ENCODE data around the gene HSD17B3. TPM values are rescaled to one million over a fixed set of nuclear protein-coding genes. Genes with fewer than 3 reads are reported as not detected.
A peak's percentile ranks its signal among the peaks of the same experiment; 100 is the strongest.

The HSD17B3 gene
- total and polyA plus RNA-seq, 9 donors, result 0.24 to 1.6 (median 0.49) TPM; not detected in 1

DNA sequence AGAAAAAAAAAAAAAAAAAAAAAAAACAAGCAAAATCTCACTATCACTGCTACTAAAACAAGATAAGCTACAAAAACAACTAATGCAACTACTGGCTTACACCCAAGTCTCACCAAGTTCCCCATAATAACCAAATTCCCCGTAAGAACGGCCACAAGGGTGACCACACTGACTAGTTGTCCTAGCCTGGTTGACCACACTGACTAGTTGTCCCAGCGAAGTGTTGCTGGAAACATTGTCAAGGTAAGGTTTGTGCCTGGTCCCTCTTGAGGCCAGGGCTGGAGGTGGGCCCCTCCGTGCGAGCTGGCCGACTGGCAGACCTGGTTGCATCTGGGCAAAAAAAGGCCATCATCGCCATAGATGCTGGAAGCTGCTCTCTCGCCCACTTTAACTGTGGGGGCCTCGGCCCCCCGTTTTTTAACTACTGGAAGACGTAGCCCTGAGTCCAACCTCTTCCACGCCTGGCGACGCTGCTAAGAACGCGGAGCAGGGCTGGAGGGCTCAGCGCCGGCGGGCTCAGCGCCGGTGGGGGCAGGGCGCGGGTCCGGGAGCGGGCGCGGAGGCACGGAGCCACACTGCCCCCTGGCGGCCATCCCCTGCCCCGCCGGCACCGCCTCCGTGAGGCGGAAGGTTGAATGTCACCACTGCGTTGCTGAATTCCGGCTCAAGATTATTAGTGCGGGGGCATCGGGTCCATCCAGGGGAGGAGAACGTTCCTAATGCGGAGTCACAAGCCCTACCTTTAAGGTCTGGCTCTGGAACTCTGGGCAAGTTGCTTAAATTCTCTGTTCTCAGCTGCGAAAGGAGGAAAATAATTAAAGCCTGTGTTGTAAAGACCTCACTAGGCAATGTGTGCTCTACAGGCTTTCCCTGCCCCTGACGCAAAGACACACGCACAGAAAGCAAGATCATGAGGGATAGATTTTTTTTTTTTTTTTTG, 84.0 kb downstream of the HSD17B3 start:
- peaks cover 50% of the 10 kb centered on the region for H3K27me3 ChIP-seq (ENCODE audit: control insufficient read depth, insufficient read depth, low read length)
- 2% methylated on average over 33 of the region's 43 CpGs for WGBS (ENCODE audit: insufficient coverage)

DNA sequence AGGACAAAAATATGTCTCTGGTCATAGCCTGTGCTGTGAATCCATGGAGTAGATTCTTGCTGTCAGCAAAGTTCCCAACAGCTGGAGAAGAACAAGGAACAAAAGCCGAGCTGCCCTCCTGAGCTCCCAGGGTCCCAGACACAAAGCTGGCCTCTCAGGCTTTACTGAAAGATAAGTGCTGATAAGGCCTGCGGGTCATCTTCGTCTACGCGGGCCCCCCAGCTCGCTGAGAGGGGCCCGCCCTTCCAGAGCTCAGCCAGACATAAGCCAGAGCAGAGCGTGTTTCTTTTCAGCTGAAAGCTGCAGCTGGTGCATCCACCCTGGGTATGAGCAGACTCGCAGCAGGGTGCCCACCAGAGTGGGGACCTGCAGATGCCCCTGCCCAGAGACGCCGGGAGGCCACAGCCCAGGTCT, 84.7 kb downstream of the HSD17B3 start:
- H3K27ac ChIP-seq (ENCODE audit: low read length), result no peak overlapping the region
- H3K36me3 ChIP-seq (ENCODE audit: control insufficient read depth, insufficient read depth, low read length), result no peaks in the 10 kb centered on the region
- DNase-seq, result no peak
- peaks cover 18% of the 10 kb centered on the region for H3K4me1 ChIP-seq (ENCODE audit: control insufficient read depth, insufficient read depth, low read length)
- H3K9me3 ChIP-seq (replicated peaks; ENCODE audit: control insufficient read depth, low read depth, low read length), result no peaks in the 10 kb centered on the region
- WGBS (ENCODE audit: insufficient coverage), result 31% methylated on average over 9 of the region's 11 CpGs
- H3K27me3 ChIP-seq (ENCODE audit: control insufficient read depth, insufficient read depth, low read length), result peaks cover 46% of the 10 kb centered on the region
- no peak overlapping the region for H3K4me3 ChIP-seq (ENCODE audit: low read length)

More for the DNA sequence above, 84.0 kb downstream of the HSD17B3 start:
- no peak overlapping the region for H3K27ac ChIP-seq (ENCODE audit: low read length)
- no peaks in the 10 kb centered on the region for H3K36me3 ChIP-seq (ENCODE audit: control insufficient read depth, insufficient read depth, low read length)
- H3K4me1 ChIP-seq (ENCODE audit: control insufficient read depth, insufficient read depth, low read length), result peaks cover 18% of the 10 kb centered on the region
- H3K9me3 ChIP-seq (replicated peaks; ENCODE audit: control insufficient read depth, low read depth, low read length), result no peaks in the 10 kb centered on the region
- DNase-seq, result peak; percentile 77
- peak overlapping the region; percentile 7 for H3K4me3 ChIP-seq (ENCODE audit: low read length)

DNA sequence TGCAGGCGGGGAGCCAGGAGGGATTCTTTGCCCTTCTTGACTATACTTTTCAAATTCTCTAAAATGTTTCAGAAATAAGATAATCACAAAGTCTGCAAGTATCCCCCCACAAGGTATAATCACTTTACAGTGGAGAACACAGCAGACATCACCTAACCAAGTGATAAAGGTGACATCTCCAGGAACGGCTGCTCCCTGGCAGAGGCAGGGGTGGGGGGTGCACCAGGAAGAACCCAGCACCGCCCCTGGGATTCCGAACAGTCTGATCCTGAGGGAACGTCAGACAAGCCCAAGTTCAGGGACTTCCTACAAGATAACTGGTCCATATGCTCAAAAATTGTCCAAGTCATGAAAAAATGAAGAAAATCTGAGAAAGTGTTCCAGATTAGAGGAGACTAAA, 85.4 kb downstream of the HSD17B3 start:
- no peaks in the 10 kb centered on the region for H3K9me3 ChIP-seq (replicated peaks; ENCODE audit: control insufficient read depth, low read depth, low read length)
- H3K27me3 ChIP-seq (ENCODE audit: control insufficient read depth, insufficient read depth, low read length), result peaks cover 40% of the 10 kb centered on the region
- no CpG with 5 or more reads among the region's 5 CpGs for WGBS (ENCODE audit: insufficient coverage)

DNA sequence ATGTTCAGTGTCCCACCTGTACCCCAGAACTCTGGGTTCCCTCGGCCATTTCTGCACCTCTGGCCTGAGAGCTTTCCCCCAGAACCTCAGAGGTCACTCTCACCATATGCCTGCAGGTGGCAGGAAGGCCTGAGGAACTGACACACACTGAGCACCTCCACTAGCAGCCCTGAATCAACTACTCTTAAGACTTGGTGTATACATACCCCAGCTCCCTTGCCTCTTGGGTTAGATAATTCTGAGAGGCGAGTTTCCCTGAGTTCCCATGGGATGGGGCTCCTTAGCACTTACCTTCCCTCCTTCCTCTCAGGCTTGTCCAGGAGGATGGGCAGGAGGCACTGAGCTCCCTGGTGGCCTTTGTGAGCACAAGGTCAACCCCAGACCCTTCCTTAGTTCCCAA, 86.1 kb downstream of the HSD17B3 start:
- peaks cover 18% of the 10 kb centered on the region for H3K4me1 ChIP-seq (ENCODE audit: control insufficient read depth, insufficient read depth, low read length)
- peaks cover 41% of the 10 kb centered on the region for H3K27me3 ChIP-seq (ENCODE audit: control insufficient read depth, insufficient read depth, low read length)

More for the DNA sequence above, 85.4 kb downstream of the HSD17B3 start:
- H3K27ac ChIP-seq (ENCODE audit: low read length), result no peak overlapping the region
- no peaks in the 10 kb centered on the region for H3K36me3 ChIP-seq (ENCODE audit: control insufficient read depth, insufficient read depth, low read length)
- H3K4me3 ChIP-seq (ENCODE audit: low read length), result no peak overlapping the region
- DNase-seq, result no peak
- peaks cover 18% of the 10 kb centered on the region for H3K4me1 ChIP-seq (ENCODE audit: control insufficient read depth, insufficient read depth, low read length)

DNA sequence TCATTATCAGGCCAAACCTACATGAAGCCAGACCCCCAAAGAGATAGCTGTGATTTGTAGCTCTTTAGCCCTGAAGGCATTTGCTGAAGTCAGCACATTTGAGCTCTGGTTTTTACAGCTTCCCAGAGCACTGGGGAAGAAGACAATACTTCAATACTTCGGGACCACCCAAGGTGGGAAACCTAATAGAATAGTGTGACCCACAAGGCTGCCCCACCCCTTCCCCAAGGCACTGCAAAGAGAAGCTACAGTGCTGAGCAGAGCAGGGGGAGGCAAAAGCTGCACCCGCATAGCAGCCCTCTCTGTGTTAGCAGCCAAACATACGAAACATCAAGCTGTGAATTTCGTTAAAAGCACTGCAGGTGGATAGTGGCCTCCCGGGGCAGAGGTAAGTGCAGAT, 87.3 kb downstream of the HSD17B3 start:
- Histone ChIP-seq H3K9me3 (replicated peaks; ENCODE audit: control insufficient read depth, low read depth, low read length) (no peaks in the 10 kb centered on the region), H3K27me3 (ENCODE audit: control insufficient read depth, insufficient read depth, low read length) (peaks cover 35% of the 10 kb centered on the region), H3K36me3 (ENCODE audit: control insufficient read depth, insufficient read depth, low read length) (no peaks in the 10 kb centered on the region), H3K4me3 (ENCODE audit: low read length) (no peak overlapping the region), H3K27ac (ENCODE audit: low read length) (no peak overlapping the region), H3K4me1 (ENCODE audit: control insufficient read depth, insufficient read depth, low read length) (peaks cover 17% of the 10 kb centered on the region)
- WGBS (ENCODE audit: insufficient coverage), result 20% methylated on average over 1 of the region's 5 CpGs
- DNase-seq, result no peak

More for the DNA sequence above, 86.1 kb downstream of the HSD17B3 start:
- Histone ChIP-seq H3K27ac (ENCODE audit: low read length) (no peak overlapping the region), H3K4me3 (ENCODE audit: low read length) (no peak overlapping the region), H3K36me3 (ENCODE audit: control insufficient read depth, insufficient read depth, low read length) (no peaks in the 10 kb centered on the region), H3K9me3 (replicated peaks; ENCODE audit: control insufficient read depth, low read depth, low read length) (no peaks in the 10 kb centered on the region)
- WGBS (ENCODE audit: insufficient coverage), result 80% methylated on average over 2 of the region's 2 CpGs
- DNase-seq, result no peak

DNA sequence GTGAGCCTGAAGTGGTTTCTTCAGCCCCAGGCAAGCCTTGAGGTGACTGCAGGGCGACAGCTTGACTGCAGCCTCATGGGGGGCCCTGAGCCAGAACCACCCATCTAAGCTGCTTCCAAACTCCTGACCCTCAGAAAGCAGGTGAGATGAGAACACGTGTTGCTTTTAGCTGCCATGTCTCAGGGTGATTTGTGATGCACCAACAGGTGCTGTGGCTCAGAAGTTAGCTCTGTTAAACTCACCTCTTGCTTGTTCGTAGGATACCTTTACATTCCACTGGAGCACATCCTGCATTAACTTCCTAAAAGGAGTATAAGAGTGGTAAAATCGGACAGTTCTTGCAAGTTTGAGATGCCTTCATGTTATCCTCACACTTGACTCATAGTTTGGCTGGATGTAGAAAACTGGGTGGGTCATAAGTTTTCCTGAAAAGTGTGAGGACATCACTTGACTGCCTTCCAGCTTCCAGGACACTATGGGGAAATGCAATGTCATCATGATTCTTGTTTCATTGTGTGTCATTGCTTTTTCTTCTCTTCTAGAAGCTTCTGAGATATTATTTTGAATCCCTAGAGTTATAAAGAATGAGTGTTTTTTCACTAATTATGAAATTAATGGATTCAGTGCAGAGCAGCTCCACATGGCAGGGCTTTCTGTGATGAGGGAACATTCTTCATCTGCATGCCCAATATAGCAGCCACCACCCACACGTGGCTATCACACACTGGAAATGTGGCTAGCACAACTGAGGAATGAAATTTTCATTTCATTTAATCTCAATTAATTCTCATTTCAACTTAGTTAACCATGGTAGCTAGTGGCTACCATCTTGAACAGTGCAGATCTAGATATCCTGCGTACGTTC, 92.3 kb downstream of the HSD17B3 start:
- Histone ChIP-seq H3K27ac (ENCODE audit: low read length) (no peak overlapping the region), H3K9me3 (replicated peaks; ENCODE audit: control insufficient read depth, low read depth, low read length) (peaks cover 3% of the 10 kb centered on the region), H3K4me3 (ENCODE audit: low read length) (no peak overlapping the region), H3K36me3 (ENCODE audit: control insufficient read depth, insufficient read depth, low read length) (no peaks in the 10 kb centered on the region), H3K4me1 (ENCODE audit: control insufficient read depth, insufficient read depth, low read length) (peaks cover under 1% of the 10 kb centered on the region), H3K27me3 (ENCODE audit: control insufficient read depth, insufficient read depth, low read length) (peaks cover 10% of the 10 kb centered on the region)
- WGBS (ENCODE audit: insufficient coverage), result no CpG with 5 or more reads among the region's 7 CpGs
- peak; percentile 62 for DNase-seq

DNA sequence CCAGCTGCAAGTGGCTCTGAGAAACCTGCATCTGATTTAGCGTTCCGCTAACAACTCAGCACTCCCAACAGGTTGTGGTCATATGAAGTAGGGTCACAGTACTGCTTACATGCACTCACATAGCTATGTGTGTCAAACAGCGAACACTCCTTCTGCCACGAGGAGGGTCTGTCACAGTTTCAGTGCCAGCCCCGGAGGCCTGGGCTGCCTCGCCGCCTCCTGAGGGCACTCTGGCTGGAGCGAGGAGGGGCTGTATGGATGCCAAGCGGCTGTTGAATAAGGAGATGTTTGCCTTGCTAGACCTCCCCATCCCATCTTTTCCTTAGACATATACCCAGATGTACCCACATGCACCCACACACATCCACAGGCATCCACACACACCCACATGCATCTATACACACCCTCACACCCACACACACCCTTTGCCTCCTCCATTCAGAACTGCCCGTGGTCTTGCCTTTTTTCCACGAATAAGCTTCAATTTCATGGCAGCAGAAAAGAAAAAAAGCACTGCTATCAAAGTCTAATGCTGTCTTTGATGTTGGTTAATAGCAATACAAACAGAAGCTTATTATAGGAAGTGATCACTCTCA, 95.7 kb downstream of the HSD17B3 start:
- DNase-seq, result no peak
- no peak overlapping the region for H3K27ac ChIP-seq (ENCODE audit: low read length)
- H3K27me3 ChIP-seq (ENCODE audit: control insufficient read depth, insufficient read depth, low read length), result peaks cover 5% of the 10 kb centered on the region
- no peak overlapping the region for H3K4me3 ChIP-seq (ENCODE audit: low read length)
- no peaks in the 10 kb centered on the region for H3K36me3 ChIP-seq (ENCODE audit: control insufficient read depth, insufficient read depth, low read length)
- 100% methylated on average over 1 of the region's 11 CpGs for WGBS (ENCODE audit: insufficient coverage)
- peaks cover 3% of the 10 kb centered on the region for H3K9me3 ChIP-seq (replicated peaks; ENCODE audit: control insufficient read depth, low read depth, low read length)
- peaks cover 14% of the 10 kb centered on the region for H3K4me1 ChIP-seq (ENCODE audit: control insufficient read depth, insufficient read depth, low read length)

DNA sequence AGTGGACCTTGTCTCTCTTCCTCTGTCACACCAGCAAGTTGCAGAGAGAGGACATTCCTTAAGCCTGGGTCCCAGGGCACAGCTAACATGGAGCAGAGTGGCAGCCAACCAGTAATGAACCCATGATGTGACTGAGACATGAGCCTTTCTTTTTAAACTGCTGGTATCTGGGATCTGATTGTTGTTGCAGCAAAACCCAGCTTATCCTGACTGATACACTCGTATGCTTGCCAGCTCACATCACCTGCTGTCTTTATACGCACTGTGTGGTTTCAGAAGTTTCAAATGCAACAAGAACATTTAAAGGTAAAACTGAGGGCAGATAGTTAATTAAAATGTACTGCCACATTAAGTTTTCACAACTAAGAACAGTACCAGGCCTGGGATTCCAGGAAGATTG, 97.1 kb downstream of the HSD17B3 start:
- H3K27ac ChIP-seq (ENCODE audit: low read length), result no peak overlapping the region

DNA sequence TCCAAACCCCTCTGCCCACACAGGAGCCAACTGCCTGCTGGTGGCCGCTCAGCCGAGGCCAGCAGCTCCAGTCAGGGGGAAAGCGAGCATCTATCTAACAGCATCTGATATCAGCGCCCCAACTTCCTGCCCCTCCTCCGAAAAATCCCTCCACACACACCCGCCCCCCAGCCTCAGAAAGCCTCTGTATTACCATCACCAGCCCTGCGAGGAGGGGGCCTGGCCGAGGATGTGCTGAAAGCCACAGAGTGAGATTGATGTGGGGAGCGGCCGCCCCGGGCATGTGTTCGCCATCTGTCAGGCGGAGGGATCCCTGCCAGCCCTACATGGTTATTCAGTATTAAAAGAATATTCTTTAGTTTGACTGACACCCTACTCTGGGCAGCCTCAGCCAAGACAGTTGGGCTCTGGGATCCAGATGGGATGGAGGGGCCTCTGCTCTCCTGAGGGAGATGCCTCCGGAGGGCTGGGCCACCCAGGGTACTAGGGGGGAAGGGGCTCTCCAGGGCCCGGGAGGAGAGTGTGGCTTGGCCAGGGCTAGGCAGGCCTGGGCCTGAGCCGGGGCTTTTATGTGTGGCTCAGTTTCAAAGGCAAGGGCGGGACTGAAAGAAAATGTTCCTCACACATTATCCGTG, 98.0 kb downstream of the HSD17B3 start:
- H3K27ac ChIP-seq (ENCODE audit: low read length), result peak overlapping the region; percentile 42
- H3K4me3 ChIP-seq (ENCODE audit: low read length), result no peak overlapping the region
- peaks cover 14% of the 10 kb centered on the region for H3K4me1 ChIP-seq (ENCODE audit: control insufficient read depth, insufficient read depth, low read length)
- peak; percentile 75 for DNase-seq
- 38% methylated on average over 3 of the region's 18 CpGs for WGBS (ENCODE audit: insufficient coverage)
- H3K27me3 ChIP-seq (ENCODE audit: control insufficient read depth, insufficient read depth, low read length), result peaks cover 2% of the 10 kb centered on the region
- H3K9me3 ChIP-seq (replicated peaks; ENCODE audit: control insufficient read depth, low read depth, low read length), result peaks cover 3% of the 10 kb centered on the region
- no peaks in the 10 kb centered on the region for H3K36me3 ChIP-seq (ENCODE audit: control insufficient read depth, insufficient read depth, low read length)

More for the DNA sequence above, 97.1 kb downstream of the HSD17B3 start:
- WGBS (ENCODE audit: insufficient coverage), result 100% methylated on average over 1 of the region's 2 CpGs
- H3K27me3 ChIP-seq (ENCODE audit: control insufficient read depth, insufficient read depth, low read length), result peaks cover 3% of the 10 kb centered on the region
- H3K36me3 ChIP-seq (ENCODE audit: control insufficient read depth, insufficient read depth, low read length), result no peaks in the 10 kb centered on the region
- peaks cover 14% of the 10 kb centered on the region for H3K4me1 ChIP-seq (ENCODE audit: control insufficient read depth, insufficient read depth, low read length)
- no peak overlapping the region for H3K4me3 ChIP-seq (ENCODE audit: low read length)
- H3K9me3 ChIP-seq (replicated peaks; ENCODE audit: control insufficient read depth, low read depth, low read length), result peaks cover 3% of the 10 kb centered on the region
- no peak for DNase-seq
